HPDE6-E6E7 (cell line): ENCODE data around the gene ME1.
A peak's percentile ranks its signal among the peaks of the same experiment; 100 is the strongest.
"Not testable (repeated sequence)": the region's sequence is repeated elsewhere in the genome, so short reads cannot be mapped to it uniquely, and the experiment has no call there.

Experiments
- DNase-seq: peaks from one replicate; pipeline ENCODE4 v3.0.0; 2011; ENCODE audit warnings: missing footprints; ENCODE audit errors: extremely low spot score

Gene ME1

DNA sequence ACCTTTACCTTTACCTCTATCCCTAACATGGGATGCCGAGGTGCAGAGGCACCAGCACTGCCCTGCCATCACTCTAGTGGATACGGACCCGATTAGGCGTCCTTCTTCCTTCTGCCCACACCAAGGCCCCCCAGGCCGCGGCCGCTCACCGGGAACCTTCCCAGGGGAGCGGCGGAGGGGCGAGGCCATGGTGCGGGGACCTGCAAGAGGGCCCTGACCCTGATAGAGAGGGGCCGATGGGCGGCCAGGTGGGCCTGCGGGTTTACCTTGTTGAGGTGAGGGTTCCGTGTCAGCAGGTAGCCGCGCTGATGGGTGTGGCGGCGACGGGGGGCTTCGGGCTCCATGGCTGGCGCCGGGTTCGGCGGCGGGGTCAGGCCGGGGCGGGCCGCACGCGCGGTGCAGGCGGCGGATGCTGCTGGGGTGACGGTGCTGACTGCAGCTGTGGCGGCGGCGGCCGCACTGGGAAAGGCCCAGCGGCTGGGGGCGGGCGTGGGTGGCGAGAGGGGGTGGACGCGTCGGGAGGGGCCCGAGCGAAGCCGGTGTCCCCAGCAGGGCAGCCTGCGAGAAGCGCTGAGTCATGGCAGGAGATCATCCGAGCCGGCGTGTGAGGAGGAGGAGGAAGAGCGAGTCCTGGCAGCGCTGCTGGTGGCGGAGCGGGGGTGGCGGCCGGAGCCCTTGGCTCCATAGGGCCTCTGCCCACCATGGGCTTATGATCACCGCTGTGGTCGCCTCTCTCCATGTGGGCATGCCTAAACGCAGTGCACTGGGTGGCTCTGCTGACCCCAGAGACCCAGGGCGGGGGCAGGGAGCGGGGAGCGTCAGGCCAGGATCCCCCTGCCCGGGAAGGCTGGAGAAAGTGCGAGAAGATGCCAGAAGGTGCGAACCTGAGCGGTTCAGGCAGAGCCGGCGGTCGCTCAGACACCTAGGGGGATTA lies at the start of gene ME1:
Gene ME1 (minus strand): TSS at position 441 of the 934 bp plus-strand sequence. CDS start 97 bp downstream, at position 344.
- peak; percentile 37 for DNase-seq

- DNase-seq = peak; percentile 17
These were observed 49.6 kb upstream of the ME1 start for GRCh38 chr6:83480470-83480869.

DNA sequence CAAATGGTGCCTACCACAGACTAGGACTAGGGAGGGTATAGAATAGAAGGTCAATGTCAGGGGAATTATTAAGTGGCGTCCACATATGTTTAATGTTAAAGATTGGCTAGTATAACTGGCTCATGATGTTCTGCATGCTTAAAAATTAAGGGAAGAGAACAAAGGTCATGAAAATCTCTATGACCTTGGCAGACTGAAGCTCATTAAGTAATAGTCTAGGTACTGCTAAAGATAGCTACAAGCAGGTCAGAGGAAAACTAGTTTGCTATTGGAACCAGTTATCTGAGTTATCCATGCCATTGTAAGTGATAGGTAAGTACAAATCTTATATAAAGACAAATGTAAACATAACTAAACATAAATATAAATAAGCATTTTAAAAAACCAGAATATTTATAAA lies 48.5 kb upstream of the ME1 start:
- DNase-seq = no peak

- DNase-seq = no peak
These were observed 46.1 kb upstream of the ME1 start for GRCh38 chr6:83476971-83477370.

DNA sequence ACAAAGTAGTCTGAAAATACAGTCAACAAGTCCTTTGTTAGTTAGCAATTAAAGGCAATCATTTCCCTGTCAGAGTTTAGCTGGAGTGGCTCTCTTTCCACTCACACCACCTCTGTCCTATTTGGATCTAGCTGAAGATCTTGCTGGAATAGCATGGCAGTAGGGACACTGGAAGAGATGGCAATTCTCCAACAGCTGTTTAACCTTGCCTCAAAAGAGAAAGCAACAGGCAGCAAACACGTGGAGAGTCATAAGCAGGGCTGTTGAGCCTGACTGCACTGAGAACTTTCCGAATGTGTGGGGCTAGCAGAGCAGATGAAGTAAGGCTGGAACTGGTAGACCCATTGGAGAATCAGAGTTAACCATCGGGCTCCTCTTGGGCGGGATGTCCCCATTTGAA lies 43.5 kb upstream of the ME1 start:
- no peak for DNase-seq

GRCh38 chr6:83472767-83473166 lies 41.9 kb upstream of the ME1 start:
- DNase-seq = no peak

DNA sequence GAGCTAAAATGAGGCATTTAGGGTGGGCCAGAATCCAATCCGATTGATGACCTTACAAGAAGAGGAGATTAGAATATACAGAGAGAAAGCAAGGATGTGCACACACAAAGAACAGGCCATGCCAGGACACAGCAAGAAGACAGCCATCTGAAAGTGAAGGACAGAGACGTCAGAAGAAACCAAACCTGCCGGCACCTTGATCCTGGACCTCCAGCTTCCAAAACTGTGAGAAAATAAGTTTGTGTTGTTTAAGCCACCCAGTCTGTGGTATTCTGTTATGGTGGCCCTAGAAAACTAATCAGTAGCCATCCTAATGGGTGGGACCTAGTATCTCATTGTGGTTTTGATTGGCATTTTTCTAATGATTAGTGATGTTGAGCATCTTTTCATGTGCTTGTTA lies 39.7 kb upstream of the ME1 start:
- DNase-seq = no peak

GRCh38 chr6:83470001-83470400 lies 39.1 kb upstream of the ME1 start:
- no peak for DNase-seq

DNA sequence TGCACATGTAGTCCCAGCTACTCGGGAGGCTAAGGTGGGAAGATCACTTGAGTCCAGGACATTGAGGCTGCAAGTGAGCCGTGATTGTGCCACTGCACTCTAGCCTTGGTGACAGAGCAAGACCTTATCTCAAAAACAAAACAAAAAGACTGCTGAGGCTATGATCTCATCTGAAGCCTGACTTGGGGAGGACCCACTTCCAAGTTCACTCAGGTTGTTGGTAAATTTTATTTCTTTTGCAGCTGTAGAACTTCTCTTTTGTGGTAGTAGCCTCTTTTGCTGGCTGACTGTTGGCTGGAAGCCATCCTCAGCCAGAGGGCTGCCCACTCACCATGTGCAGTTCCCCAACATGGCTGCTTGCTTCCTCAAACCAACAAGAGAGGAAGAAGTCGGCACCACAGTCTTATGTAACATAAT lies 36.8 kb upstream of the ME1 start:
- no peak for DNase-seq

DNA sequence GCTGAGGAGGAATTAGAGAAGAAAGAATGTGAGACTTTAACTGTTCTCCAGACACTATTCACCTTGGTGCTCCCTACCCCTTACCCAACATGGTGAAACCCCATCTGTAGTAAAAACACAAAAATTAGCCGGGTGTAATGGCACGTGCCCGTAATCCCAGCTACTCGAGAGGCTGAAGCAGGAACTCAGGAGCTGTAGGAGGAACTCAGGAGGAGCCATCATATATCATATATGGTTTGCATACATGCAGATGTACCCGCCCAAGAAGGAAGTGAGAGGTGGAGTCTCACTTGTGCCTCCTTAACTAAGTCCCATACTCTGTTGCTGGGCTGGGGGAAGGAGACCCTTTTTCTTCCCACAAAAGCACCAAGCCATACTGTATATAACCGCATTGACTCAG lies 35.5 kb upstream of the ME1 start:
- no peak for DNase-seq

DNA sequence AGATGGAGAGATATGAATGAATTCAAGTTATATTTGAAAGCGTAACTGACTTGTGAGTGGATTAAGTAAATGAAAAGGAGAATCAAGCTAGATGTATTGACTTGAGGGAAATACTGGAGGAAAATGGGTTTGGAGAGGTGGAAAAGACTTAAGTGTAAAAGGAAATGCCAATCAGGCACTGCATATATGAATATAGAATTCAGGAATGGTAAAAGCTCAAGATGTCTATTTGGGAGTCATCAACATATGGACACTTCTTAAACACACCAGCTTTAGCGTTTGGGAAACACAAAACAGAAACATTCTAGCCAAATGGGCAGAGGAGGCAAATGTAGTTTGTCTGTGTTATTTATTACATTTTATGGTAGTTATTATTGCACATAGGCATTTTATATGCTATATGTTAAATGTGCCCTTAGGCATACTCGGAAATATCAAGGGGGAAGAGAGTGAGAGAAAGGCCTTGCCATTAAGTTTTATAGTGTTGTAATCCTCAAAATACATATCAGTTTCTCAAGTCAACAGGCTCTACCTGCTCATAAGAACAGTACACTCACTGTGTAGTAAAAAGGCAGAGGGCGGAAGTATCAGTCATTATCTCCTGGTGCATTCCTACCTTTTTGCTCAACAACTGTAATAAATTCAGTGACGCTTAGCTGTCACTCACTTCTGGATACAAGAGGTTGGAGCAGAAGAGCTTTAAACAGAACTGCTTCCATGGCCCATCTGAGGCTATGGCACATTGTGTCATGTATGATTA lies 33.7 kb upstream of the ME1 start:
- peak; percentile 33 for DNase-seq

DNA sequence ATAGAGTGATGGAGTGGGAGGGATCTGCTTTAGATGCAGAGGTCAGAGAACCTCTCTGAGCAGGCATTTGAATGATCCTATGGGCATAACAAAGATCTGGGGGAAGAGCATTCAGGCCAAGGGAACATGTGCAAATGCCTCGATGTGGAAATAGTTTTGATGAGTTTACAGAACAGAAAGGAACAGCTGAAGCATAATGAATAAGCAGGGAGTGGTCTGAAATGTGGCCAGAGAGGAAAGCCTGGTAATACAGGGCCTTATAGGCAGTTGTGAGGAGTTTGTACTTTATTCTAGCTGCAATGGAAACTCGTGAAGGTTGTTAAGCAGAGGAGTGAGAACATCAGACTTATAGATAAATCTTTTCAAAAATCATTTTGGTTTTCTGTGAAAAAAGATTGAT lies 33.0 kb upstream of the ME1 start:
- no peak for DNase-seq

DNA sequence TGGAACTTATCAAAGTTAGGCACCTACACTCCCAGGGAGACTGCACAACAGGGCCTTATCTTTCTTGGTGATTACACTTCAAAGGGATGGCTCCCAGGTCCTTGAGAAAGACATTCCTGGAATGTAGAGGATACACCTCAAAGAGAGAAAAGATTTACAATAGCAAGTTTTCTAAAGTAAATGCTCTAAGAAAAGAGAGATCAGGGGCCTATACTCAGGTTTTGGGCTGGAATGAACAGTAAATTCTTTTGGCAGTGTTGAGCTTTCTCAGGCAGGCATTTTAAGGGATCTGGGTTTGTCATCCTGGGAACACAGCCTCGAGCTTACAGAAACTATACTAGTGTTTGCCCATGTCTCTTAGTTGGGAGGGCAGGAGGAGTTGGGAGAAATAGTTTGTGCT lies 31.7 kb upstream of the ME1 start:
- no peak for DNase-seq

DNA sequence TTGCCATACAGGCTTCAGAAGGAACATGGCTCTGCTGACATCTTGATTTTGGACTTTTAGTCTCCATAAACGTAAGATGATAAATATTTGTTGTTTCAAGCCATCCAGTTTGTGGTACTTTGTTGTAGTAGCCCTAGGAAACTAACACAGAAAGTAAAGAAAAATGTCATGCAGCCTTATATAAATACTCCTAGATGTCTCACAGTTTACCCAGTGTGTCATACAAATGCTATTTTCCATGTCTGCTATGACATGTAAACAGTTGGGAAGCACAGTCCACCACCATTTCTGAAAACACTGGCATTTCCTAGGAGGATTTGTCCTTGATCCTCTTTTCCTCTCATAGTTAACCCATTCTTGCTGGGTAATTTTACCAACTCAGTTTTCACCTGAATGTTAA lies 30.6 kb upstream of the ME1 start:
- no peak for DNase-seq

DNA sequence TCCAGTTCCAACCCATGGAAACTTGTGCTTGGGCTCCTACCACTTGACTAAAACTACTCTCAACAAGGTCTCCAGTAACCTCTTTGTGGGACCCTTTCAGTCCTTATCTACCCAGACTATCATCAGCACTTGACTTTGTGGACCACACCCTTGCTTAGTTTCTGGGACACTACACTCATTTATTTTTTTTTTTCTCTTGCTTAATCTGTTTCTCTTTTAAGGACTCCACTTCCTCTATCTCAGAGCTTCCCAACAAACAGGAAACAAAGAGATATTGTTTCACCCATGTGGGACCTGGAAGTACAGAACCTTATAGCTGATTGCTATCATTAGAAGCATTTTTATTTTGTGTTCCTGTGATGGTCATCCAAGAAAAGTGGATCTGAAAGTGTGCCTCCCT lies 28.8 kb upstream of the ME1 start:
- no peak for DNase-seq

DNA sequence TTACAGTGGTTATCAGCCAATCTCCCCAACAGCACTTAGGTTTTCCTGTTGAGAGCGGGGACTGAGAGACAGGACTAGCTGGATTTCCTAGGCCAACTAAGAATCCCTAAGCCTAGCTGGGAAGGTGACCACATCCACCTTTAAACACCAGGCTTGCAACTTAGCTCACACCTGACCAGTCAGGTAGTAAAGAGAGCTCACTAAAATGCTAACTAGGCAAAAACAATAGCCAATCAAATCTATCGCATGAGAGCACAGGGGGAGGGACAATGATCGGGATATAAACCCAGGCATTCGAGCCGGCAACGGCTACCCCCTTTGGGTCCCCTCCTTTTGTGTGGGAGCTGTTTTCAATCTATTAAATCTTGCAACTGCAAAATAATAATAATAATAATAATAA lies 19.2 kb upstream of the ME1 start:
- not testable (repeated sequence) for DNase-seq

DNA sequence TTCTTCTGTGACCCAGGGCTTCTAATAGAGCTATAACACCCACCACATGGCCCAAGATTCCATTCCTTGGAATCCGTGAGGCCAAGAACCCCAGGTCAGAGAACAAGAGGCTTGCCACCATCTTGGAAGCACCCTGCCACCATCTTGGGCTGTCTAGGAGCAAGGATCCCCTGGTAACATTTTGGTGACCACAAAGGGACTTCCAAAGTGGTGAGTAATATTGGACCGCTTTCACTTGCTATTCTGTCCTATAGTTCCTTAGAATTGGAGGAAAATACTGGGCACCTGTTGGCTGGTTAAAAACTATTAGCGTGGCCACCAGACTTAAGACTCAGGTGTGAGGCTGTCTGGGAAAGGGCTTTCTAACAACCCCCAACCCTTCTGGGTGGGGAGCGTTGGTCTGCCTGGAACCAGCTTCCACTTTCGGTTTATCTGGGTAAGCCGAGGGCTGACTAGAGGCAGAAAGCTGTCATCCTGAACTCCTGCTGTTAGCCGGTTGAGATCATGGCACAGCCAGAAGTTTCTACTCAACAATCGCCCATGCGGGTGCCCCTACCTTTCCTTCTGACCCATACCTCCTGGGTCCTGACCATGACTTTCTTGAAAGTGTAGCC lies 13.3 kb upstream of the ME1 start:
- DNase-seq = not testable (repeated sequence)

DNA sequence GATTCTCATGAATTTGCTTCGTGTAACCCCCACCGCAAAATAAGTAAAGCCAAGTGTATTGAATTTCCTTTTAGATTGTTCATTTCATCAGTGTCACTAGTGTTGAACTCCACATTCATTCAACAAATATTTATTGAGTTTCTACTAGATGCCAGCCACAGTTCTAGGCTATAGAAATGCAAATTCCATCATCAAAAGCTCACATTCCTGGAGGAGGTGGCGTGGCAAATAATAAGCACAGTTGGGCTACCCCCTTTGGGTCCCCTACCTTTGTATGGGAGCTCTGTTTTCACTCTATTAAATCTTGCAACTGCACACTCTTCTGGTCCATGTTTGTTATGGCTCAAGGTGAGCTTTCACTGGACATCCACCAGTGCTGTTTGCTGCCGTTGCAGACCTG lies 12.7 kb upstream of the ME1 start:
- no peak for DNase-seq

DNA sequence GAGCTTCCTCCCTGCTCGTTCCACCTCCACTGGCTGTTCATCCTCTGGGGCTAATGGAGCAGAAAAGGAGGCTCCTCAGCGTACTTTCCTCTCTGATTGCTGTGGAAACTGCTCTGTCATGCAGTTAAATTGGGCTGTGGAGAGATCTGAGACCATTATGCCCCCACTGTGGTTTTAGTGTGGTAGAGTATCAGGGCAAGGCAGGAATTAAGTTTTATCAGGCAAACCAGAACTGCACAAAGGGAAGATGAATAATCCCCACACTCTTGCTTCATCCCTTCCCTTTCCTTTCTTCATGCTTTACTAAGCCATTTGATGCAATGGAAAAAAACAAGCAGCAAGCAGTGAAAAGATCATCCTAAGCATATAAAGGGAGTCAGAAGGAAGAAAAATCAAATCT lies 11.9 kb upstream of the ME1 start:
- no peak for DNase-seq

GRCh38 chr6:83439201-83439600 lies 8.3 kb upstream of the ME1 start:
- DNase-seq = no peak

GRCh38 chr6:83436674-83437073 lies 5.8 kb upstream of the ME1 start:
- no peak for DNase-seq

GRCh38 chr6:83433177-83433576 lies 2.3 kb upstream of the ME1 start:
- DNase-seq = no peak

DNA sequence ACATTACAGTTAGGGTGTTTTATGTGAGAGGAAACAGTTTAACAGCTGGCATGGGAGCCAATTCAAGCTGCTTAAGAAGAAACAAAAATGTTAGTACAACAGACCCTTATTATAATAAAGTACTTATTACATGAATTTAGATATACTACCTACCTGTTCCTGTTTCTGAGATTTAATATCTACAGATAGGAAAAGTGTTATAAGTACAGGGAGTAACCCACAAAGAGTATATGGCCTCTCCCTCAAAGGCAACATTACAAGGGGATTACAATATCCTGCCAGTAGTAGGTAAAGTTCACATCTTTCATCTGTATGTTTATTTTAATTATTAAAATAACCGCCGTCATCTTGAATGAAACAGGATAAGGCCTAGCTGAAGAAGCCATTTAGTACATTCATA lies 1.8 kb upstream of the ME1 start:
- no peak for DNase-seq
